Measurements from ENCODE around the gene LHPP. TPM values are rescaled to one million over a fixed set of nuclear protein-coding genes. Genes with fewer than 3 reads are reported as not detected.

Gene LHPP
- total and polyA plus RNA-seq, 10 of the 15 experiments (the other 5 are each of a cell fraction or from before 2014, with no cell fraction given), result 0.79 to 9.8 (median 6.7) TPM

- in situ Hi-C loops (cut with MboI) (no loop called here), intact Hi-C loops (cut with micrococcal nuclease; ENCODE audit: unreplicated experiment) (loop anchor here (5.0 kb wide), 1 partner anchor 101 kb away; the partner anchor contains the start of gene FAM53B)
- ChIA-PET SMC1A (ENCODE audit: uncharacterized antibody, unreplicated experiment) (interaction anchor here (0.6 to 2.5 kb wide), 4 partner anchors 46 to 100 kb away, joined by 3 to 16 read pairs (median 4); no protein-coding TSS in a partner anchor), CTCF (interaction anchor here (1.0 to 4.4 kb wide), 4 partner anchors 81 to 100 kb away, joined by 3 to 30 read pairs (median 4); no protein-coding TSS in a partner anchor), RAD21 (ENCODE audit: unreplicated experiment) (interaction anchor here (0.9 to 1.8 kb wide), 4 partner anchors 47 to 105 kb away, joined by 3 to 5 read pairs (median 3); no protein-coding TSS in a partner anchor), POLR2A (interaction anchor here (1.0 kb wide), 1 partner anchor 47 kb away, joined by 3 read pairs; no protein-coding TSS in a partner anchor)
- H3K27me3 ChIP-seq (replicated peaks in 1 of 2; ENCODE audit: control insufficient read depth in 2 of 2, insufficient read depth in 2 of 2, low read length in 1 of 2), result no peaks in the 10 kb centered on the region
- H2AFZ ChIP-seq (ENCODE audit: control insufficient read depth, low read depth, low read length), result peak overlapping the region; percentile 7
- peaks cover 24% of the 10 kb centered on the region for H3K4me1 ChIP-seq (ENCODE audit: control insufficient read depth, insufficient read depth, low read length)
- no peaks in the 10 kb centered on the region for H3K9me3 ChIP-seq (replicated peaks; ENCODE audit: control insufficient read depth, insufficient read depth, low read length)
- peak overlapping the region; percentile 24 for H3K9ac ChIP-seq (ENCODE audit: control insufficient read depth, insufficient read depth, low read length)
- ATAC-seq, result peak; percentile 75
- H3K36me3 ChIP-seq (ENCODE audit: control insufficient read depth in 2 of 2, insufficient read depth in 2 of 2, low read length in 1 of 2), result peaks cover 0 to 6% of the 10 kb centered on the region in 2 experiments; a peak in 2 of 4 replicates
- peak overlapping the region; percentile 1; the same call in 1 of the 2 replicates for H3K4me3 ChIP-seq
- BruUV-seq (replicated peaks), result no TSS peak
- peak overlapping the region; percentile 61 for H3K4me2 ChIP-seq (ENCODE audit: control insufficient read depth, insufficient read depth)
- FAIRE-seq, result peak; percentile 88
- no peaks in the 10 kb centered on the region; the same call in 1 of the 2 replicates for H3K79me2 ChIP-seq (ENCODE audit: control insufficient read depth, insufficient read depth, low read length)
- WGBS (ENCODE audit: insufficient coverage, insufficient replicate concordance, low lambda C conversion rate, missing lambda C conversion rate), result 15% methylated on average over 15 of the region's 15 CpGs
- peak overlapping the region; percentile 75 for H3K27ac ChIP-seq (ENCODE audit: control insufficient read depth, insufficient read depth)
- H4K20me1 ChIP-seq (ENCODE audit: control insufficient read depth, insufficient read depth), result no peaks in the 10 kb centered on the region
- peak; percentile 32 for DNase-seq (ENCODE audit: low read depth, low spot score)
- TF ChIP-seq BACH1 (IDR thresholded peaks at IDR 0.05; ENCODE audit: borderline replicate concordance) (no peak), ASH2L (IDR thresholded peaks at IDR 0.05; ENCODE audit: borderline replicate concordance, low read depth) (no peak), PAX8 (IDR thresholded peaks at IDR 0.05) (no peak), RELB (IDR thresholded peaks at IDR 0.05; ENCODE audit: low read depth) (no peak), YBX1 (IDR thresholded peaks at IDR 0.05) (no peak), EP300 (IDR thresholded peaks at IDR 0.05; ENCODE audit: borderline replicate concordance in 1 of 2, control insufficient read depth in 1 of 2, low read depth in 2 of 2, low read length in 2 of 2) (peak in 1 of 2 experiments; percentile 66; a peak in 1 of 4 replicates), SUZ12 (IDR thresholded peaks at IDR 0.05; ENCODE audit: unreplicated experiment) (no peak), MAX (IDR thresholded peaks at IDR 0.05; ENCODE audit: low read depth, low read length) (peak; percentile 54; the same call in 1 of the 2 replicates), RAD51 (IDR thresholded peaks at IDR 0.05) (no peak), SP1 (IDR thresholded peaks at IDR 0.05; ENCODE audit: low read depth, low read length) (no peak), CUX1 (IDR thresholded peaks at IDR 0.05; ENCODE audit: insufficient replicate concordance, low read depth, low read length) (peak; percentile 54), PKNOX1 (IDR thresholded peaks at IDR 0.05) (no peak)
Observed at GRCh38 chr10:124641282-124642087, 179.9 kb downstream of the LHPP start.
